Activated CD4-positive, alpha-beta T cell treated with anti-CD3 and anti-CD28 coated beads for 36 hours (primary cell): ENCODE data around the gene AAK1. TPM values are rescaled to one million over a fixed set of nuclear protein-coding genes. Genes with fewer than 3 reads are reported as not detected.

ENCODE experiments used
- ATAC-seq: fragments of 200-7000 bp; cut with Tn5 transposase; one replicate; pipeline ENCODE4 v1.10.0; 2021; ENCODE audit warnings: mild to moderate bottlenecking, moderate library complexity
- CTCF ChIA-PET: fragments of 350-600 bp; sonication (Branson Sonifier 250); formaldehyde crosslinking; loops from one replicate; lab custom pipeline; 2021; ENCODE audit warnings: antibody characterized with exemption; lab: Charles Lee
- POLR2A ChIA-PET: fragments of 350-600 bp; sonication (Branson Sonifier 250); formaldehyde crosslinking; loops from one replicate; lab custom pipeline; 2021; ENCODE audit warnings: antibody characterized with exemption, inconsistent platforms; lab: Charles Lee
- DNase-seq: peaks from one replicate; pipeline ENCODE4 v3.0.0-alpha.2; 2020
- H3K27ac Mint-ChIP-seq: one replicate; pipeline ENCODE4 v1.8.0; 2021; ENCODE audit warnings: mixed read lengths
- H3K27me3 Mint-ChIP-seq: one replicate; pipeline ENCODE4 v1.8.0; 2021; ENCODE audit warnings: mixed read lengths
- H3K36me3 Mint-ChIP-seq: one replicate; pipeline ENCODE4 v1.8.0; 2021; ENCODE audit warnings: low read depth, mixed read lengths
- H3K4me1 Mint-ChIP-seq: one replicate; pipeline ENCODE4 v1.8.0; 2021; ENCODE audit warnings: mixed read lengths
- H3K4me3 Mint-ChIP-seq: one replicate; pipeline ENCODE4 v1.8.0; 2021; ENCODE audit warnings: mild to moderate bottlenecking, moderate library complexity, mixed read lengths
- H3K9me3 Mint-ChIP-seq: one replicate; pipeline ENCODE4 v1.8.0; 2021; ENCODE audit warnings: low read depth, mixed read lengths
- intact Hi-C, 2 experiments: fragments of 100-400 bp; cut with DNase I in 1 of 2; cut with micrococcal nuclease in 1 of 2; formaldehyde crosslinking; loops; one replicate each; pipeline versions ENCODE4 v1.14.2 to v1.15.1; 2022 to 2024; cut with DNase I, micrococcal nuclease
- total RNA-seq, 2 experiments: library from RNA; stranded (reverse); gene quantifications; one replicate each; pipeline ENCODE4 v1.2.3, GENCODE V29; 2021

AAK1 gene
- total RNA-seq, 2 experiments from 2014 or later: 95.9 to 104 TPM

GRCh38 chr2:69641887-69642708, 1.4 kb downstream of the AAK1 start:
- H3K4me1 Mint-ChIP-seq: peaks cover 62% of the 10 kb centered on the region
- intact Hi-C loops: loop anchor here (2.0 to 10.0 kb wide), 9 partner anchors 25 to 1175 kb away; partner anchors contain the start of genes PCBP1 (in 2 of the 2), APLF (in 1 of the 2), FBXO48 (in 1 of the 2) and GFPT1 (in 1 of the 2)
- no peaks in the 10 kb centered on the region for H3K27me3 Mint-ChIP-seq
- H3K27ac Mint-ChIP-seq: peak overlapping the region; percentile 93
- no peak for ATAC-seq
- ChIA-PET CTCF (interaction anchor here (0.6 to 2.0 kb wide), 6 partner anchors 11 to 247 kb away, joined by 3 to 8 read pairs (median 4); no protein-coding TSS in a partner anchor), POLR2A (interaction anchor here (0.6 to 1.1 kb wide), 2 partner anchors 39 to 252 kb away, joined by 3 to 4 read pairs; partner anchors contain the start of gene SNRNP27)
- H3K4me3 Mint-ChIP-seq: peak overlapping the region; percentile 82
- H3K9me3 Mint-ChIP-seq: peaks cover 3% of the 10 kb centered on the region
- H3K36me3 Mint-ChIP-seq: peaks cover 51% of the 10 kb centered on the region
- DNase-seq: no peak

- peak overlapping the region; percentile 82 for H3K4me3 Mint-ChIP-seq
- no peaks in the 10 kb centered on the region for H3K27me3 Mint-ChIP-seq
- no peaks in the 10 kb centered on the region for H3K9me3 Mint-ChIP-seq
- ChIA-PET CTCF (interaction anchor here (0.6 to 2.0 kb wide), 7 partner anchors 10 to 246 kb away, joined by 3 to 8 read pairs (median 4); no protein-coding TSS in a partner anchor), POLR2A (interaction anchor here (0.6 to 1.1 kb wide), 3 partner anchors 8 to 252 kb away, joined by 3 to 6 read pairs (median 4); partner anchors contain the start of gene SNRNP27)
- intact Hi-C loops: loop anchor here (2.0 to 10.0 kb wide), 6 partner anchors 25 to 1174 kb away; partner anchors contain the start of genes PCBP1 (in 2 of the 2), APLF (in 1 of the 2), FBXO48 (in 1 of the 2) and TIA1 (in 1 of the 2)
- DNase-seq: no peak
- H3K27ac Mint-ChIP-seq: peak overlapping the region; percentile 93
- ATAC-seq: no peak
- H3K36me3 Mint-ChIP-seq: peaks cover 50% of the 10 kb centered on the region
- peaks cover 58% of the 10 kb centered on the region for H3K4me1 Mint-ChIP-seq
Observed at GRCh38 chr2:69641471-69641870, 2.1 kb downstream of the AAK1 start.

GRCh38 chr2:69639266-69639665, 4.3 kb downstream of the AAK1 start:
- POLR2A ChIA-PET: interaction anchor here (0.6 to 1.4 kb wide), 4 partner anchors 11 to 455 kb away, joined by 3 to 6 read pairs (median 4); no protein-coding TSS in a partner anchor
- Mint-ChIP-seq H3K4me3 (peak overlapping the region; percentile 82), H3K27ac (peak overlapping the region; percentile 93), H3K27me3 (no peaks in the 10 kb centered on the region), H3K36me3 (peaks cover 54% of the 10 kb centered on the region), H3K9me3 (no peaks in the 10 kb centered on the region), H3K4me1 (peaks cover 53% of the 10 kb centered on the region)
- intact Hi-C loops: no loop called here
- CTCF ChIA-PET: interaction anchor here (0.6 to 2.3 kb wide), 6 partner anchors 11 to 117 kb away, joined by 3 to 10 read pairs (median 3); no protein-coding TSS in a partner anchor
- ATAC-seq (no peak), DNase-seq (no peak)

- peaks cover 59% of the 10 kb centered on the region for H3K4me1 Mint-ChIP-seq
- ATAC-seq (no peak), DNase-seq (no peak)
- H3K27ac Mint-ChIP-seq: peak overlapping the region; percentile 76
- H3K27me3 Mint-ChIP-seq: no peaks in the 10 kb centered on the region
- H3K9me3 Mint-ChIP-seq: no peaks in the 10 kb centered on the region
- H3K36me3 Mint-ChIP-seq: peaks cover 56% of the 10 kb centered on the region
- POLR2A ChIA-PET: interaction anchor here (0.9 to 1.4 kb wide), 3 partner anchors 10 to 49 kb away, joined by 3 to 6 read pairs (median 5); no protein-coding TSS in a partner anchor
- H3K4me3 Mint-ChIP-seq: peak overlapping the region; percentile 82
- intact Hi-C loops: no loop called here
- CTCF ChIA-PET: interaction anchor here (0.6 to 2.3 kb wide), 6 partner anchors 10 to 118 kb away, joined by 3 to 10 read pairs (median 3); no protein-coding TSS in a partner anchor
Observed at GRCh38 chr2:69638630-69639029, 4.9 kb downstream of the AAK1 start.

- no peak for DNase-seq
- CTCF ChIA-PET: interaction anchor here (1.2 to 1.8 kb wide), 6 partner anchors 9 to 87 kb away, joined by 3 to 8 read pairs (median 6); no protein-coding TSS in a partner anchor
- no peaks in the 10 kb centered on the region for H3K27me3 Mint-ChIP-seq
- intact Hi-C loops: no loop called here
- peaks cover 65% of the 10 kb centered on the region for H3K4me1 Mint-ChIP-seq
- no peaks in the 10 kb centered on the region for H3K9me3 Mint-ChIP-seq
- H3K27ac Mint-ChIP-seq: peak overlapping the region; percentile 76
- peaks cover 58% of the 10 kb centered on the region for H3K36me3 Mint-ChIP-seq
- H3K4me3 Mint-ChIP-seq: peak overlapping the region; percentile 82
- POLR2A ChIA-PET: no interaction called here
- ATAC-seq: no peak
Observed at GRCh38 chr2:69637923-69638322, 5.6 kb downstream of the AAK1 start.

GRCh38 chr2:69636395-69636794, 7.1 kb downstream of the AAK1 start:
- ChIA-PET POLR2A (no interaction called here), CTCF (interaction anchor here (0.6 to 1.9 kb wide), 3 partner anchors 10 to 75 kb away, joined by 4 to 8 read pairs (median 6); no protein-coding TSS in a partner anchor)
- Mint-ChIP-seq H3K27me3 (no peaks in the 10 kb centered on the region), H3K4me3 (no peak overlapping the region), H3K36me3 (peaks cover 58% of the 10 kb centered on the region), H3K27ac (no peak overlapping the region), H3K9me3 (no peaks in the 10 kb centered on the region), H3K4me1 (peaks cover 75% of the 10 kb centered on the region)
- DNase-seq (no peak), ATAC-seq (no peak)
- intact Hi-C loops: no loop called here

- ATAC-seq (no peak), DNase-seq (no peak)
- no peaks in the 10 kb centered on the region for H3K9me3 Mint-ChIP-seq
- peaks cover 81% of the 10 kb centered on the region for H3K4me1 Mint-ChIP-seq
- CTCF ChIA-PET: no interaction called here
- H3K4me3 Mint-ChIP-seq: no peak overlapping the region
- intact Hi-C loops: no loop called here
- peak overlapping the region; percentile 32 for H3K27ac Mint-ChIP-seq
- POLR2A ChIA-PET: interaction anchor here (0.5 kb wide), 1 partner anchor 8 kb away, joined by 3 read pairs; the partner anchor contains the start of gene AAK1
- no peaks in the 10 kb centered on the region for H3K27me3 Mint-ChIP-seq
- peaks cover 52% of the 10 kb centered on the region for H3K36me3 Mint-ChIP-seq
Observed at GRCh38 chr2:69635432-69635831, 8.1 kb downstream of the AAK1 start.

GRCh38 chr2:69634196-69634821, 9.2 kb downstream of the AAK1 start:
- ChIA-PET POLR2A (interaction anchor here (0.7 kb wide), 1 partner anchor 917 kb away, joined by 3 read pairs; no protein-coding TSS in a partner anchor), CTCF (interaction anchor here (0.6 to 1.5 kb wide), 5 partner anchors 31 to 100 kb away, joined by 3 to 7 read pairs (median 3); no protein-coding TSS in a partner anchor)
- ATAC-seq: peak; percentile 71
- H3K9me3 Mint-ChIP-seq: no peaks in the 10 kb centered on the region
- H3K27ac Mint-ChIP-seq: peak overlapping the region; percentile 68
- peaks cover 72% of the 10 kb centered on the region for H3K4me1 Mint-ChIP-seq
- H3K27me3 Mint-ChIP-seq: no peaks in the 10 kb centered on the region
- no peak overlapping the region for H3K4me3 Mint-ChIP-seq
- peaks cover 42% of the 10 kb centered on the region for H3K36me3 Mint-ChIP-seq
- DNase-seq: no peak
- intact Hi-C loops: no loop called here

- CTCF ChIA-PET: interaction anchor here (0.6 to 1.5 kb wide), 7 partner anchors 10 to 98 kb away, joined by 3 to 4 read pairs (median 3); no protein-coding TSS in a partner anchor
- peaks cover 22% of the 10 kb centered on the region for H3K36me3 Mint-ChIP-seq
- intact Hi-C loops: no loop called here
- no peaks in the 10 kb centered on the region for H3K9me3 Mint-ChIP-seq
- no peak overlapping the region for H3K4me3 Mint-ChIP-seq
- DNase-seq (no peak), ATAC-seq (no peak)
- no peaks in the 10 kb centered on the region for H3K27me3 Mint-ChIP-seq
- H3K27ac Mint-ChIP-seq: peak overlapping the region; percentile 44
- POLR2A ChIA-PET: no interaction called here
- peaks cover 48% of the 10 kb centered on the region for H3K4me1 Mint-ChIP-seq
Observed at GRCh38 chr2:69631402-69631801, 12.1 kb downstream of the AAK1 start.

GRCh38 chr2:69629921-69630608, 13.5 kb downstream of the AAK1 start:
- H3K27ac Mint-ChIP-seq: no peak overlapping the region
- CTCF ChIA-PET: interaction anchor here (0.7 to 4.6 kb wide), 5 partner anchors 9 to 222 kb away, joined by 3 to 28 read pairs (median 6); no protein-coding TSS in a partner anchor
- intact Hi-C loops: loop anchor here in 1 of 2 experiments (2.0 kb wide), 1 partner anchor 15 kb away; no protein-coding TSS in a partner anchor
- DNase-seq (no peak), ATAC-seq (no peak)
- H3K36me3 Mint-ChIP-seq: peaks cover 19% of the 10 kb centered on the region
- no peaks in the 10 kb centered on the region for H3K27me3 Mint-ChIP-seq
- peaks cover 42% of the 10 kb centered on the region for H3K4me1 Mint-ChIP-seq
- no peak overlapping the region for H3K4me3 Mint-ChIP-seq
- POLR2A ChIA-PET: no interaction called here
- no peaks in the 10 kb centered on the region for H3K9me3 Mint-ChIP-seq
